IMR-90 (cell line): ENCODE results near the gene HMGCL. TPM values are rescaled to one million over a fixed set of nuclear protein-coding genes. Genes with fewer than 3 reads are reported as not detected.
"Not testable (repeated sequence)": the region's sequence is repeated elsewhere in the genome, so short reads cannot be mapped to it uniquely, and the experiment has no call there.

ENCODE experiments used
- ATAC-seq: fragments of 200-7000 bp; cut with Tn5 transposase; 2 replicates; pipeline ENCODE4 v1.9.1; 2020; ENCODE audit warnings: low read depth, mild to moderate bottlenecking, moderate library complexity
- BruUV-seq: library from RNA; stranded (reverse); fragments of 400-500 nt; replicated peaks from 2 replicates; lab custom pipeline; 2021; lab: Mats Ljungman, UMichigan
- CTCF ChIA-PET: fragments of 300-600 bp; formaldehyde crosslinking; extraction: SDS; loops from one replicate; lab custom pipeline; 2021; ENCODE audit warnings: antibody characterized with exemption; lab: Yijun Ruan, JAX
- POLR2A ChIA-PET: fragments of 300-600 bp; sonication (Branson Sonifier 250); formaldehyde crosslinking; loops from one replicate; lab custom pipeline; 2022; ENCODE audit warnings: antibody characterized with exemption; ENCODE audit not compliant: unreplicated experiment; lab: Charles Lee
- DNase-seq: peaks from one replicate; pipeline ENCODE4 v3.0.0; 2013
- H2AFZ ChIP-seq: replicated peaks from 2 replicates; pipeline ENCODE3; 2013; ENCODE audit warnings: low read length, mild to moderate bottlenecking; ENCODE audit not compliant: poor library complexity
- H2AK5ac ChIP-seq: 2 replicates; pipeline ENCODE4 v1.6.1; 2013; ENCODE audit warnings: low read depth, low read length, inconsistent platforms
- H2AK9ac ChIP-seq: replicated peaks from 2 replicates; pipeline ENCODE3; 2013; ENCODE audit warnings: mild to moderate bottlenecking, low read depth, low read length, moderate library complexity; ENCODE audit not compliant: poor library complexity
- H2BK120ac ChIP-seq: 2 replicates; pipeline ENCODE4 v1.6.1; 2013; ENCODE audit warnings: low read depth, low read length, inconsistent platforms
- H2BK15ac ChIP-seq: 3 replicates; pipeline ENCODE4 v1.6.1; 2013; ENCODE audit warnings: low read depth, low read length, inconsistent platforms
- H2BK20ac ChIP-seq: 2 replicates; pipeline ENCODE4 v1.6.1; 2013; ENCODE audit warnings: low read depth, mild to moderate bottlenecking, inconsistent platforms, low read length, moderate library complexity
- H2BK5ac ChIP-seq: 2 replicates; pipeline ENCODE4 v1.6.1; 2013; ENCODE audit warnings: mild to moderate bottlenecking, low read depth, low read length, inconsistent platforms; ENCODE audit not compliant: poor library complexity, severe bottlenecking
- H3K14ac ChIP-seq: replicated peaks from 2 replicates; pipeline ENCODE4 v1.6.1; 2013; ENCODE audit warnings: low read depth, low read length, inconsistent platforms
- H3K18ac ChIP-seq: 2 replicates; pipeline ENCODE4 v1.6.1; 2013; ENCODE audit warnings: low read depth, low read length, control low read depth
- H3K23ac ChIP-seq: 2 replicates; pipeline ENCODE4 v1.6.1; 2013; ENCODE audit warnings: low read depth, low read length, inconsistent platforms
- H3K27ac ChIP-seq: 2 replicates; pipeline ENCODE4 v1.5.1; 2013; ENCODE audit warnings: mild to moderate bottlenecking, control low read depth, low read length; ENCODE audit not compliant: insufficient read depth
- H3K27me3 ChIP-seq: 2 replicates; pipeline ENCODE4 v1.6.1; 2013; ENCODE audit warnings: low read length; ENCODE audit not compliant: control insufficient read depth, insufficient read depth
- H3K36me3 ChIP-seq: 2 replicates; pipeline ENCODE4 v1.6.1; 2013; ENCODE audit warnings: low read length, mixed read lengths; ENCODE audit not compliant: control insufficient read depth, insufficient read depth
- H3K4ac ChIP-seq: 2 replicates; pipeline ENCODE4 v1.6.1; 2013; ENCODE audit warnings: low read depth, low read length, inconsistent platforms
- H3K4me1 ChIP-seq: 2 replicates; pipeline ENCODE4 v1.6.1; 2013; ENCODE audit warnings: low read length, mixed read lengths; ENCODE audit not compliant: control insufficient read depth, insufficient read depth
- H3K4me2 ChIP-seq: 2 replicates; pipeline ENCODE4 v1.6.1; 2013; ENCODE audit warnings: low read depth, mild to moderate bottlenecking, control low read depth, low read length, moderate library complexity
- H3K4me3 ChIP-seq: 2 replicates; pipeline ENCODE4 v1.5.1; 2013; ENCODE audit warnings: low read depth, mild to moderate bottlenecking, control low read depth, low read length, moderate library complexity; ENCODE audit not compliant: insufficient read depth
- H3K56ac ChIP-seq: 2 replicates; pipeline ENCODE4 v1.6.1; 2013; ENCODE audit warnings: low read length, inconsistent platforms; ENCODE audit not compliant: insufficient read depth; ENCODE audit errors: extremely low read depth
- H3K79me1 ChIP-seq, 2 experiments: 2 replicates each; pipeline ENCODE4 v1.6.1; 2013; ENCODE audit warnings: low read length in 2 of 2, inconsistent platforms in 1 of 2, low read depth in 1 of 2
- H3K9ac ChIP-seq: 2 replicates; pipeline ENCODE4 v1.6.1; 2013; ENCODE audit warnings: low read depth, low read length, control low read depth
- H3K9me1 ChIP-seq: 2 replicates; pipeline ENCODE4 v1.6.1; 2013; ENCODE audit warnings: low read length, inconsistent platforms; ENCODE audit not compliant: insufficient read depth
- H3K9me3 ChIP-seq: 2 replicates; pipeline ENCODE4 v1.6.1; 2013; ENCODE audit warnings: low read length; ENCODE audit not compliant: control insufficient read depth, insufficient read depth
- H4K20me1 ChIP-seq: 2 replicates; pipeline ENCODE4 v1.6.1; 2013; ENCODE audit warnings: low read length, inconsistent platforms; ENCODE audit not compliant: insufficient read depth
- H4K5ac ChIP-seq: 2 replicates; pipeline ENCODE4 v1.6.1; 2013; ENCODE audit warnings: mild to moderate bottlenecking, low read depth, low read length, control low read depth
- H4K8ac ChIP-seq, 2 experiments: 2 replicates each; pipeline ENCODE4 v1.6.1; 2013; ENCODE audit warnings: low read depth in 2 of 2, low read length in 2 of 2, control low read depth in 1 of 2, inconsistent platforms in 1 of 2
- H4K91ac ChIP-seq: 2 replicates; pipeline ENCODE4 v1.6.1; 2013; ENCODE audit warnings: low read depth, low read length, inconsistent platforms; ENCODE audit not compliant: insufficient read depth
- dilution Hi-C: fragments of 300-500 bp; cut with HindIII; formaldehyde crosslinking; loops from one replicate; pipeline ENCODE4 v1.14.3; 2018; ENCODE audit warnings: low sequenced_read_pairs; ENCODE audit not compliant: unreplicated experiment
- in situ Hi-C: fragments of 300-500 bp; cut with MboI; formaldehyde crosslinking; loops from 3 replicates; pipeline ENCODE4 v1.14.3; 2019; ENCODE audit warnings: low sequenced_read_pairs, inconsistent platforms, mixed read lengths
- intact Hi-C: fragments of 100-400 bp; cut with micrococcal nuclease; formaldehyde crosslinking; loops from 2 replicates; pipeline ENCODE4 v1.10.0; 2022
- polyA plus RNA-seq, 3 experiments: library from polyadenylated mRNA; depleted of rRNA; stranded (reverse); fragments of >200 nt; gene quantifications; 2 replicates each; pipeline ENCODE4 v1.2.3, GENCODE V29; 2012; ENCODE audit warnings: low replicate concordance in 1 of 3
- total RNA-seq: library from RNA; depleted of rRNA; stranded (reverse); fragments of >200 nt; gene quantifications from 2 replicates; pipeline ENCODE4 v1.2.3, GENCODE V29; 2012

The HMGCL gene
- total and polyA plus RNA-seq, 2 of the 4 experiments (the other 2 are of a cell fraction), result 30.6 to 33.5 TPM

GRCh38 chr1:23851406-23851805 lies 26.2 kb upstream of the HMGCL start:
- H3K9ac ChIP-seq, H3K9me3 ChIP-seq: not testable (repeated sequence)

More at GRCh38 chr1:23851406-23851805, 26.2 kb upstream of the HMGCL start:
- H3K14ac ChIP-seq, H3K79me1 ChIP-seq, H2BK5ac ChIP-seq, H2AK5ac ChIP-seq, H3K4ac ChIP-seq, ATAC-seq, dilution Hi-C loops, H3K4me2 ChIP-seq, H3K9me1 ChIP-seq, H2BK20ac ChIP-seq, H2BK120ac ChIP-seq, H3K36me3 ChIP-seq, in situ Hi-C loops, H3K4me1 ChIP-seq, H3K18ac ChIP-seq, H3K27ac ChIP-seq, H3K23ac ChIP-seq, H2AFZ ChIP-seq, H2BK15ac ChIP-seq, H3K27me3 ChIP-seq, DNase-seq, H4K91ac ChIP-seq, H4K20me1 ChIP-seq, H4K8ac ChIP-seq, BruUV-seq, H3K4me3 ChIP-seq, H3K56ac ChIP-seq, H2AK9ac ChIP-seq, H4K5ac ChIP-seq, POLR2A ChIA-PET: not testable (repeated sequence)
- intact Hi-C loops, result loop anchor here (5.0 kb wide), 1 partner anchor 79 kb away; no protein-coding TSS in a partner anchor
- CTCF ChIA-PET, result interaction anchor here (1.2 kb wide), 1 partner anchor 40 kb away, joined by 3 read pairs; no protein-coding TSS in a partner anchor
